GM18951 (cell line): ENCODE data around the gene PTPRN2.

Source experiments
- POLR2A ChIP-seq: IDR thresholded peaks from 4 replicates; pipeline ENCODE4 v1.6.1; 2011; ENCODE audit warnings: mild to moderate bottlenecking; ENCODE audit not compliant: insufficient read length, insufficient read depth; ENCODE audit errors: extremely low read depth
- in situ Hi-C: fragments of 300-500 bp; cut with MboI; formaldehyde crosslinking; loops from one replicate; pipeline ENCODE4 v1.12.0; 2022; ENCODE audit warnings: low sequenced_read_pairs, mixed read lengths, inconsistent platforms; ENCODE audit not compliant: unreplicated experiment

Gene PTPRN2

GRCh38 chr7:158560386-158560785 is 27.2 kb downstream of the PTPRN2 start:
- in situ Hi-C loops: no loop called here
- TF ChIP-seq POLR2A: no peak

- no peak for TF ChIP-seq POLR2A
- in situ Hi-C loops: no loop called here
Observed at GRCh38 chr7:158559356-158559755, 28.3 kb downstream of the PTPRN2 start.

GRCh38 chr7:158558816-158559215 is 28.8 kb downstream of the PTPRN2 start:
- in situ Hi-C loops: no loop called here
- TF ChIP-seq POLR2A: no peak

GRCh38 chr7:158557441-158557755 is 30.2 kb downstream of the PTPRN2 start:
- TF ChIP-seq POLR2A: no peak

GRCh38 chr7:158556721-158557440 is 30.7 kb downstream of the PTPRN2 start:
- TF ChIP-seq POLR2A: no peak
- in situ Hi-C loops: no loop called here

More at GRCh38 chr7:158557441-158557755, 30.2 kb downstream of the PTPRN2 start:
- in situ Hi-C loops: no loop called here

GRCh38 chr7:158555034-158555520 is 32.5 kb downstream of the PTPRN2 start:
- in situ Hi-C loops: no loop called here
- no peak for TF ChIP-seq POLR2A

- in situ Hi-C loops: no loop called here
- TF ChIP-seq POLR2A: no peak
Observed at GRCh38 chr7:158550886-158551452, 36.7 kb downstream of the PTPRN2 start.

- in situ Hi-C loops: no loop called here
- TF ChIP-seq POLR2A: no peak
Observed at GRCh38 chr7:158550394-158550700, 37.3 kb downstream of the PTPRN2 start.

- no peak for TF ChIP-seq POLR2A
Observed at GRCh38 chr7:158549616-158550393, 37.8 kb downstream of the PTPRN2 start.

GRCh38 chr7:158549176-158549615 is 38.4 kb downstream of the PTPRN2 start:
- in situ Hi-C loops: no loop called here
- TF ChIP-seq POLR2A: no peak

More at GRCh38 chr7:158549616-158550393, 37.8 kb downstream of the PTPRN2 start:
- in situ Hi-C loops: no loop called here

- TF ChIP-seq POLR2A: no peak
- in situ Hi-C loops: no loop called here
Observed at GRCh38 chr7:158548726-158549125, 38.9 kb downstream of the PTPRN2 start.

- TF ChIP-seq POLR2A: no peak
- in situ Hi-C loops: no loop called here
Observed at GRCh38 chr7:158547817-158548216, 39.8 kb downstream of the PTPRN2 start.

- in situ Hi-C loops: no loop called here
- no peak for TF ChIP-seq POLR2A
Observed at GRCh38 chr7:158546626-158547025, 41.0 kb downstream of the PTPRN2 start.

GRCh38 chr7:158546214-158546613 is 41.4 kb downstream of the PTPRN2 start:
- in situ Hi-C loops: no loop called here

More at GRCh38 chr7:158546214-158546613, 41.4 kb downstream of the PTPRN2 start:
- no peak for TF ChIP-seq POLR2A
